Smooth muscle cell (in vitro differentiated cells): ENCODE results near the gene EYS. TPM values are rescaled to one million over a fixed set of nuclear protein-coding genes. Genes with fewer than 3 reads are reported as not detected.
A peak's percentile ranks its signal among the peaks of the same experiment; 100 is the strongest.

ENCODE experiments used
- DNase-seq: peaks from one replicate; lab custom pipeline; 2025; ENCODE audit not compliant: unreplicated experiment; lab: John Stamatoyannopoulos, UW
- H2AFZ ChIP-seq: fragments of 200-600 bp; sonication (generic); 2 replicates; pipeline ENCODE4 v1.6.0; 2016; ENCODE audit warnings: antibody characterized with exemption, low read depth, mild to moderate bottlenecking
- H3F3A ChIP-seq: fragments of 200-600 bp; sonication (generic); 2 replicates; pipeline ENCODE4 v1.6.0; 2017; ENCODE audit warnings: antibody characterized with exemption, low read depth
- H3K27ac ChIP-seq: fragments of 200-600 bp; sonication (generic); 2 replicates; pipeline ENCODE4 v1.5.1; 2016; ENCODE audit warnings: low read depth, mild to moderate bottlenecking
- H3K27me3 ChIP-seq: fragments of 200-600 bp; sonication (generic); 2 replicates; pipeline ENCODE4 v1.6.1; 2016; ENCODE audit warnings: low read depth, mild to moderate bottlenecking
- H3K36me3 ChIP-seq: fragments of 200-600 bp; sonication (generic); 2 replicates; pipeline ENCODE4 v1.5.1; 2016; ENCODE audit warnings: low read depth
- H3K4me1 ChIP-seq: fragments of 200-600 bp; sonication (generic); 2 replicates; pipeline ENCODE4 v1.5.1; 2016; ENCODE audit warnings: low read depth
- H3K4me2 ChIP-seq: fragments of 200-600 bp; sonication (generic); 2 replicates; pipeline ENCODE4 v1.6.0; 2016; ENCODE audit warnings: mild to moderate bottlenecking
- H3K4me3 ChIP-seq: fragments of 200-600 bp; sonication (generic); 2 replicates; pipeline ENCODE4 v1.5.1; 2016; ENCODE audit warnings: mild to moderate bottlenecking
- H3K79me2 ChIP-seq: fragments of 200-600 bp; sonication (generic); 2 replicates; pipeline ENCODE4 v1.6.0; 2016; ENCODE audit warnings: low read depth, mild to moderate bottlenecking
- H3K9ac ChIP-seq: fragments of 200-600 bp; sonication (generic); 2 replicates; pipeline ENCODE4 v1.6.0; 2016; ENCODE audit warnings: low read depth
- H3K9me3 ChIP-seq: fragments of 200-600 bp; sonication (generic); replicated peaks from 2 replicates; pipeline ENCODE4 v1.5.1; 2016; ENCODE audit warnings: low read depth
- H4K20me1 ChIP-seq: fragments of 200-600 bp; sonication (generic); 2 replicates; pipeline ENCODE4 v1.6.0; 2016; ENCODE audit warnings: low read depth
- CTCF ChIP-seq: fragments of 200-600 bp; sonication (generic); IDR thresholded peaks from 2 replicates; pipeline ENCODE4 v1.5.1; 2017; ENCODE audit warnings: borderline replicate concordance, mild to moderate bottlenecking, antibody characterized with exemption; ENCODE audit not compliant: insufficient read depth, poor library complexity, severe bottlenecking
- WGBS: methylation state at CpG from one replicate; pipeline ENCODE4 v1.1.7; 2016; ENCODE audit warnings: low lambda C conversion rate; 5-methylcytosine and 5-hydroxymethylcytosine counted together
- polyA plus RNA-seq: library from polyadenylated mRNA; unstranded; fragments of >200 nt; fragmentation: Nextera tagmentation; extraction: Ambion mirVana; gene quantifications from 2 replicates; pipeline ENCODE4 v1.2.1, GENCODE V29; 2016
- total RNA-seq: library from RNA; depleted of rRNA; stranded (reverse); fragments of >200 nt; gene quantifications from 2 replicates; pipeline ENCODE4 v1.2.3, GENCODE V29; 2014

EYS gene
- total and polyA plus RNA-seq, 2 experiments from 2014 or later: 0.07 to 0.18 TPM

DNA sequence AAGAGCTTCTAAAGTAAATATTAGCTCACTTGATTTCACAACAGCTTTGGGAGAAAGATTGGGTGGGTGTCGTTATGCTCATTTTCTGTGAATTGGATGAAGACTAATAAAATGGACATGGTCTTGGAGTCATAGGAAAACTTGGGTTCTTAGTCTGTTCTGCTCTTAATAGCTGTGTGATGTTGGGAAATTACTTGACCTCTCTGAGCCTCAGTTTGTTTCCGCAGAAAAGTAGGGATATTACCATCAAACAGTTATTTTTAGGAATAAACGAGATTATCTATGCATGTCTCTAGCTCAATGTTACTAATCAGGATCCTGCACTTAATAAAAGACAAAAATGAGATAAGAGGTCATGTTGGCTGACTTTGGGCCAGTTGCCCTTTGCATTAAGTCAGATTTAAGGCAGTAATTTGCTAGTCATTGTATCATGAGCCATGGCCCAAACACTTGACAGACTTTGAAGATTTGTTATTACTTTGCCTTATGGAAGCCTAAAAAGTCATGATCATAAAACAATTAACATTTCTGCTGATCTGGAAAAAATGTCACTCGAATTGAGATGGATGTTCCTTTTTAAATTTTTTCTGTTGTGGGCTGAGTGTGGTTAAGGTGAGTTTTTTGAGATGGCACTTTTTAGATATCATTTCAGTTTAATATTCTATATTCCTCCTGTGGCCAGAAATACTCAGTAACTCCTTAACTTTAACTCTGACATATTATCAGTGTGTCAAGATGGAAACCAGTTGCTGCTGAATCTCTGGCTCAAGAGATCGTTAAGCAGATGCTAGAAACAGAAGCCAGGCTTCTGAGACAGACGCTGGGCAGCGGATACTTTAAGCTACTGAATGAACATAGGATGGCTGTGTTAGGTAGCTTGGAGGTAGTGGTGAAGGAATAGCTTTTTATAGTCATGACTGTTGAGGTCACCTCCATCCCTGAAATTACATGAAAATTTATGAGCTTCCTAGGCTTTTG is 1779.8 kb downstream of the EYS start:
- no peak for DNase-seq
- Histone ChIP-seq H4K20me1 (no peaks in the 10 kb centered on the region), H3K27me3 (no peaks in the 10 kb centered on the region), H2AFZ (peak overlapping the region; percentile 52), H3K36me3 (no peaks in the 10 kb centered on the region), H3K27ac (no peak overlapping the region), H3K9me3 (no peaks in the 10 kb centered on the region), H3K79me2 (no peaks in the 10 kb centered on the region), H3K4me2 (peak overlapping the region; percentile 31), H3K4me3 (no peak overlapping the region), H3K4me1 (peaks cover 19% of the 10 kb centered on the region), H3K9ac (no peak overlapping the region), H3F3A (peaks cover 6% of the 10 kb centered on the region)
- no peak for TF ChIP-seq CTCF
- 17% methylated on average over 7 of the region's 7 CpGs for WGBS

DNA sequence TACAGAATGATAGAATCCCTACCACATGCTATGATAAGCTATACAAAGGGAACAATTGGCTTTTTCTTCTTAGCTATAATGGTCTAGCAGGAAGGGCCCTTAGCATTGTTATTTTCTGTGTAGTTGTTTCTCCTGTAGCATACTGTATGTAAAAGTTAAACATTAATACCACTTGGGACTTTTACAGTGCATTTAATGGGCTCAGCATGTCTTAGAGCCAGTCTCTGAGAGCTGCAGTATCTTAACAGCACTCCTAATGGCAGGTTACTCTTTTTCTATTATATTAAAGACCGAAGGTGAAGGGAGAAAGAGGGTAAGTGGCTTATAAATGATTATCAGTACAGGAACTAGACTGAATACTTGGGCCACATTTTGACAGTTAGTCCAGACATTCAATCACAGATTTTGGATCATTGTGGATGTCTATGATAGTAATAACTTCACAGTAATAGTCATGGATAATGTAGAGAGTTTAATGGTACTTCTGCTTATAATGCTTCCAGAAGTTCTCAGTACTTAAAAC is 1780.7 kb downstream of the EYS start:
- Histone ChIP-seq H3F3A (peaks cover 6% of the 10 kb centered on the region), H4K20me1 (no peaks in the 10 kb centered on the region), H3K36me3 (no peaks in the 10 kb centered on the region), H2AFZ (no peak overlapping the region), H3K4me3 (no peak overlapping the region), H3K79me2 (no peaks in the 10 kb centered on the region), H3K9me3 (no peaks in the 10 kb centered on the region), H3K27me3 (no peaks in the 10 kb centered on the region), H3K4me2 (no peak overlapping the region), H3K27ac (no peak overlapping the region), H3K4me1 (peaks cover 19% of the 10 kb centered on the region), H3K9ac (no peak overlapping the region)
- 33% methylated on average over 1 of the region's 1 CpG for WGBS
- no peak for TF ChIP-seq CTCF
- no peak for DNase-seq

DNA sequence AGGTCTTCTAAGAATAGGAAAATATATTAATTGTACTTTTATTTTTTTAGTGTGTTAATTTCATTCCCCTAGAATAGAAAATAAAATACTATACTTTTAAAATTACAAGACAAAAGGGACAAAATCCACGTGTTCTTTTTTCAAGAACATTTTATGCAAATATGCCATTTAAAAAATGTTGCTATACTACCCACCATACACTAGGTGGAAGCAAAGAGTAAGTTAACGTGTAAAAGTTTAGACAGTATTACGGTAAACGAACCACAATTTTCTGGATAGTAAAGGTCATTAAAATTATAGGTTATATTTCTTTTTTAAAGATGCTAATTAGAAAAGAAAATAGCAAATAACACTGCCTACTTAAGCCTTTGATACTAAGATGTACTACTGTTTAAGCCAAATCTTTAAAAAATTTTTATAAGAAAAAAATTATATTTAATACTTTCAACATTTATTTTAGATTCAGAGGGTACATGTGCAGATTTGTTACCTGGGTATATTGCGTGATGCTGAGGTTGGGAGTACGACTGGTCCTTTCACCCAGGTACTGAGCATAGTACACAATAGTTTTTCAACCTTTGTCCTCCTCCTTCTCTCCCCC is 1783.8 kb downstream of the EYS start:
- H2AFZ ChIP-seq: no peak overlapping the region
- DNase-seq: no peak
- no peaks in the 10 kb centered on the region for H3K36me3 ChIP-seq
- no peak overlapping the region for H3K4me3 ChIP-seq
- H3K4me1 ChIP-seq: peaks cover 13% of the 10 kb centered on the region
- no peak overlapping the region for H3K9ac ChIP-seq
- peaks cover 6% of the 10 kb centered on the region for H3F3A ChIP-seq
- H3K9me3 ChIP-seq: no peaks in the 10 kb centered on the region
- no peaks in the 10 kb centered on the region for H3K27me3 ChIP-seq
- 10% methylated on average over 6 of the region's 6 CpGs for WGBS
- peak; percentile 78 for TF ChIP-seq CTCF
- H3K27ac ChIP-seq: no peak overlapping the region
- no peaks in the 10 kb centered on the region for H4K20me1 ChIP-seq
- H3K79me2 ChIP-seq: no peaks in the 10 kb centered on the region
- no peak overlapping the region for H3K4me2 ChIP-seq
